ENCODE measurements around the gene KIRREL2. TPM values are rescaled to one million over a fixed set of nuclear protein-coding genes. Genes with fewer than 3 reads are reported as not detected.
"Not testable (repeated sequence)": the region's sequence is repeated elsewhere in the genome, so short reads cannot be mapped to it uniquely, and the experiment has no call there.

KIRREL2 gene
- total RNA-seq, 1 experiment from 2014 or later = not detected

DNA sequence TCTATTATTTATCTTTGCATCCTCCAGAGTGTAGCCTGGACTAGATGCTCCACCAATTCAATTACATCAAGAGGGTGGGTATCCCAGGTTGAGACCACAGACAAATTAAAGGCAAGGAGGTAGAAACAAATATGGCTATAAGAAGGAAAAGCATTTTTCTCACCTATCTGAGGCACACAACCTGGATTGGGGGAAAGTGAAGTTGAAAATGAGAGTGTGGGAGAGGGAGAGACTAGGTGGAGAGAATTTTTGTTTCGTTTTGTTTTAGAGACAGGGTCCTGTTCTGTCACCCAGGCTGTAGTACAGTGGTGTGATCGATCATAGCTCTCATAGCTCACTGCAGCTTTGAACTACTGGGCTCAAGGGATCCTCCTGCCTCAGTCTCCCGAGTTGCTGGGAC is 38.3 kb upstream of the KIRREL2 start:
- Histone ChIP-seq H3K27ac (ENCODE audit: low read length) (no peak overlapping the region), H2AFZ (ENCODE audit: low read length) (no peak overlapping the region), H3K9ac (ENCODE audit: low read length) (no peak overlapping the region), H3K9me2 (replicated peaks; ENCODE audit: insufficient read depth, low read length) (no peaks in the 10 kb centered on the region), H3K4me2 (ENCODE audit: low read depth, low read length, poor library complexity, severe bottlenecking) (no peak overlapping the region), H3K27me3 (ENCODE audit: low read length) (no peaks in the 10 kb centered on the region), H3K4me1 (ENCODE audit: low read length) (no peaks in the 10 kb centered on the region), H3K79me2 (ENCODE audit: low read length) (no peaks in the 10 kb centered on the region), H3K4me3 (ENCODE audit: low read length) (no peak overlapping the region), H3K9me3 (ENCODE audit: low read length) (no peaks in the 10 kb centered on the region), H4K20me1 (ENCODE audit: insufficient read depth, low read depth, low read length) (no peaks in the 10 kb centered on the region), H3K36me3 (ENCODE audit: insufficient read depth, low read length) (no peaks in the 10 kb centered on the region)
- DNase-seq = no peak

- Histone ChIP-seq H3K27me3 (ENCODE audit: low read length) (no peaks in the 10 kb centered on the region), H3K79me2 (ENCODE audit: low read length) (no peaks in the 10 kb centered on the region), H3K36me3 (ENCODE audit: insufficient read depth, low read length) (no peaks in the 10 kb centered on the region), H3K4me2 (ENCODE audit: low read depth, low read length, poor library complexity, severe bottlenecking) (no peak overlapping the region), H4K20me1 (ENCODE audit: insufficient read depth, low read depth, low read length) (no peaks in the 10 kb centered on the region), H3K9me2 (replicated peaks; ENCODE audit: insufficient read depth, low read length) (no peaks in the 10 kb centered on the region), H3K4me3 (ENCODE audit: low read length) (no peak overlapping the region), H3K9me3 (ENCODE audit: low read length) (no peaks in the 10 kb centered on the region), H3K4me1 (ENCODE audit: low read length) (no peaks in the 10 kb centered on the region), H3K27ac (ENCODE audit: low read length) (no peak overlapping the region), H3K9ac (ENCODE audit: low read length) (no peak overlapping the region), H2AFZ (ENCODE audit: low read length) (no peak overlapping the region)
- DNase-seq = no peak
Observed at GRCh38 chr19:35822579-35822978, 34.1 kb upstream of the KIRREL2 start.

DNA sequence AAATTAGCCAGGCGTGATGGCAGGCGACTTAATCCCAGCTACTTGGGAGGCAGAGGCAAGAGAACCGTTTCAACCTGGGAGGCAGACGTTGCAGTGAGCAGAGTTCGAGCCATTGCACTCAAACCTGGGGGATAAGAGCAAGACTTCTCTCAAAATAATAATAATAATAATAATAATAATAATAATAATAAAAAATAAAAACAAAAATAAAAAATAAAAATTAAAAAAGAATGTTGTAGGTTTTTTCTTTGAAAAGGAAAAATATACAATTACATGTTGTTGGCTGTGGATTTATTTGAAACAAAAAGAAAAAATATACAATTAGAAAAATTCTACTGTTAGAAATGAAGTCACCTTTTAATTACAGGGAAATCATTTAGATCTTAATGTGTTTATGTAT is 32.6 kb upstream of the KIRREL2 start:
- no peaks in the 10 kb centered on the region for H3K9me2 ChIP-seq (replicated peaks; ENCODE audit: insufficient read depth, low read length)
- H3K27ac ChIP-seq (ENCODE audit: low read length) = no peak overlapping the region
- no peak overlapping the region for H2AFZ ChIP-seq (ENCODE audit: low read length)
- 0 out of 2 replicates have a peak, but pooled peaks cover 5% of the 10 kb centered on the region for H4K20me1 ChIP-seq (ENCODE audit: insufficient read depth, low read depth, low read length)
- no peak overlapping the region for H3K4me2 ChIP-seq (ENCODE audit: low read depth, low read length, poor library complexity, severe bottlenecking)
- H3K79me2 ChIP-seq (ENCODE audit: low read length) = no peaks in the 10 kb centered on the region
- H3K4me3 ChIP-seq (ENCODE audit: low read length) = no peak overlapping the region
- H3K9me3 ChIP-seq (ENCODE audit: low read length) = no peaks in the 10 kb centered on the region
- no peaks in the 10 kb centered on the region for H3K4me1 ChIP-seq (ENCODE audit: low read length)
- DNase-seq = no peak
- no peaks in the 10 kb centered on the region for H3K27me3 ChIP-seq (ENCODE audit: low read length)
- H3K9ac ChIP-seq (ENCODE audit: low read length) = no peak overlapping the region
- no peaks in the 10 kb centered on the region for H3K36me3 ChIP-seq (ENCODE audit: insufficient read depth, low read length)

DNA sequence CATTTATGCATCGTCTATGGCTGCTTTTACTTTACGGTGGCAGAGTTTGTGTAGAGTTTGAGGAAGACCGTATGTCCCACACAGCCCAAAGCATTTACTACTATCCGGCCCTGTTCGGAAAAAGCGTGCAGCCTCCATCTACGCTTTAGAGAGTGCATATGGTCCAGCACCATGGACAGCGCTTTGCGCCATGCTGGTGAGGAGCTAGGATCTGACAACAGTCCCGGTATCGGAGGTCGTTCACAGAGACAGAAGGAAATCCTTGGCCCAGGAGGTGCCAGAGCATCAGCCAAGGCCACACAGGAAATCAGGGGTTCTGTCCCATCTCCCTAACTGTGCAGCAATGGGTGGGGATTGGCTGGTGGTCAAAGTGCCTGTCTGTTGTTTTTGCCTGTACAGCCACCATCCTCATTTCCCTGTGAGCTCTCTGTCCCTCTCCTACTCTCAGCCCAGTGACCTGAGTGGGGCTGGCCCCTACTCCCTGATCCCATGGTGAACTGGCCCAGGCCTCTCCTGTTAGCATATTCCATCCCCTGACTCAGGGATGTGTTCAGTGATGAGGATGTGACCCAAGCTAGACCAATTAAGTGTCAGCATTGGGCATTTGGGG is 27.9 kb upstream of the KIRREL2 start:
- Histone ChIP-seq H3K9ac (ENCODE audit: low read length) (no peak overlapping the region), H3K4me2 (ENCODE audit: low read depth, low read length, poor library complexity, severe bottlenecking) (no peak overlapping the region), H3K27me3 (ENCODE audit: low read length) (no peaks in the 10 kb centered on the region), H3K4me1 (ENCODE audit: low read length) (no peaks in the 10 kb centered on the region), H2AFZ (ENCODE audit: low read length) (no peak overlapping the region), H3K79me2 (ENCODE audit: low read length) (no peaks in the 10 kb centered on the region), H3K27ac (ENCODE audit: low read length) (no peak overlapping the region), H4K20me1 (ENCODE audit: insufficient read depth, low read depth, low read length) (0 out of 2 replicates have a peak, but pooled peaks cover 5% of the 10 kb centered on the region), H3K9me2 (replicated peaks; ENCODE audit: insufficient read depth, low read length) (no peaks in the 10 kb centered on the region), H3K9me3 (ENCODE audit: low read length) (no peaks in the 10 kb centered on the region), H3K4me3 (ENCODE audit: low read length) (no peak overlapping the region), H3K36me3 (ENCODE audit: insufficient read depth, low read length) (no peaks in the 10 kb centered on the region)
- peak; percentile 54 for DNase-seq

GRCh38 chr19:35830986-35831385 is 25.7 kb upstream of the KIRREL2 start:
- no peaks in the 10 kb centered on the region for H3K27me3 ChIP-seq (ENCODE audit: low read length)
- H3K27ac ChIP-seq (ENCODE audit: low read length) = no peak overlapping the region
- no peak overlapping the region for H3K9ac ChIP-seq (ENCODE audit: low read length)

DNA sequence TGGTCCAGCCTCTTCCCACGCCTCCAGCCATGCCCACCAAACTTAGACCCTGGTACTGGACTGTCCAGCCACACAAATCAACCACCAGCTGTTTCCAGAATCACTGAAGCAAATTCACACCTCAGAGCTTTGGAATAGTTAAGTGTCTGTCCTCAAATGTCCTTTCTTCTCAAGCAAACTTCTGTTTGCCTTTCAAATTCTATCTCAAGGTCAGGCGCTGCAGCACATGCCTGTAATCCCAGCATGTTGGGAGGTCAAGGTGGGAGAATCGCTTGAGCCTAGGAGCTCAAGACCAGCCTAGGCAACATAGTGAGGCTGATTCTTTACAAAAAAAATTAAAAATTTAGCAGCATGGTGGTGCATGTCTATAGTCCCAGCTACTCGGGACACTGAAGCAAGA is 24.7 kb upstream of the KIRREL2 start:
- no peak overlapping the region for H3K9ac ChIP-seq (ENCODE audit: low read length)
- no peak for DNase-seq

More at GRCh38 chr19:35830986-35831385, 25.7 kb upstream of the KIRREL2 start:
- Histone ChIP-seq H3K9me3 (ENCODE audit: low read length) (no peaks in the 10 kb centered on the region), H3K4me2 (ENCODE audit: low read depth, low read length, poor library complexity, severe bottlenecking) (no peak overlapping the region), H3K79me2 (ENCODE audit: low read length) (no peaks in the 10 kb centered on the region), H3K4me3 (ENCODE audit: low read length) (no peak overlapping the region), H3K36me3 (ENCODE audit: insufficient read depth, low read length) (no peaks in the 10 kb centered on the region), H3K4me1 (ENCODE audit: low read length) (no peaks in the 10 kb centered on the region), H3K9me2 (replicated peaks; ENCODE audit: insufficient read depth, low read length) (no peaks in the 10 kb centered on the region), H4K20me1 (ENCODE audit: insufficient read depth, low read depth, low read length) (0 out of 2 replicates have a peak, but pooled peaks cover 5% of the 10 kb centered on the region), H2AFZ (ENCODE audit: low read length) (no peak overlapping the region)
- no peak for DNase-seq

GRCh38 chr19:35833972-35834371 is 22.7 kb upstream of the KIRREL2 start:
- Histone ChIP-seq H3K4me1 (ENCODE audit: low read length) (no peaks in the 10 kb centered on the region), H3K27me3 (ENCODE audit: low read length) (no peaks in the 10 kb centered on the region), H3K4me3 (ENCODE audit: low read length) (no peak overlapping the region), H3K9me2 (replicated peaks; ENCODE audit: insufficient read depth, low read length) (no peaks in the 10 kb centered on the region), H3K79me2 (ENCODE audit: low read length) (no peaks in the 10 kb centered on the region), H2AFZ (ENCODE audit: low read length) (no peak overlapping the region), H3K9me3 (ENCODE audit: low read length) (no peaks in the 10 kb centered on the region), H3K4me2 (ENCODE audit: low read depth, low read length, poor library complexity, severe bottlenecking) (no peak overlapping the region), H3K27ac (ENCODE audit: low read length) (no peak overlapping the region), H4K20me1 (ENCODE audit: insufficient read depth, low read depth, low read length) (0 out of 2 replicates have a peak, but pooled peaks cover under 1% of the 10 kb centered on the region), H3K36me3 (ENCODE audit: insufficient read depth, low read length) (no peaks in the 10 kb centered on the region), H3K9ac (ENCODE audit: low read length) (no peak overlapping the region)
- DNase-seq = no peak

More for the DNA sequence above, 24.7 kb upstream of the KIRREL2 start:
- Histone ChIP-seq H3K36me3 (ENCODE audit: insufficient read depth, low read length) (no peaks in the 10 kb centered on the region), H2AFZ (ENCODE audit: low read length) (no peak overlapping the region), H3K9me3 (ENCODE audit: low read length) (no peaks in the 10 kb centered on the region), H3K9me2 (replicated peaks; ENCODE audit: insufficient read depth, low read length) (no peaks in the 10 kb centered on the region), H3K4me2 (ENCODE audit: low read depth, low read length, poor library complexity, severe bottlenecking) (no peak overlapping the region), H4K20me1 (ENCODE audit: insufficient read depth, low read depth, low read length) (0 out of 2 replicates have a peak, but pooled peaks cover 5% of the 10 kb centered on the region), H3K4me1 (ENCODE audit: low read length) (no peaks in the 10 kb centered on the region), H3K27me3 (ENCODE audit: low read length) (no peaks in the 10 kb centered on the region), H3K79me2 (ENCODE audit: low read length) (no peaks in the 10 kb centered on the region), H3K4me3 (ENCODE audit: low read length) (no peak overlapping the region), H3K27ac (ENCODE audit: low read length) (no peak overlapping the region)

DNA sequence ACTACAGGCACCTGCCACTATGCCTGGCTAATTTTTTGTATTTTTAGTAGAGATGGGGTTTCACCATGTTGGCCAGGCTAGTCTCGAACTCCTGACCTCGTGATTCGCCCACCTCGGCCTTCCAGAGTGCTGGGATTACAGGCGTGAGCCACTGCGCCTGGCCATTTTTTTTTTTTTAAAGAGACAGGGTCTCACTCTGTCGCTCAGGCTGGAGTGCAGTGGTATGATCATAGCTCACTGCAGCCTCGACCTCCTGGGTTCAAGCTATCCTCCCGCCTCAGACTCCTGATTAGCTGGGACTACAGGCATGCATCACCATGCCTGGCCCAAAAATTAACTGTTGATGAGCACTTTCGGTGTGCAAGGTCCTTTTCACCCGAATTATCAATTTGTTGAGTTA is 20.6 kb upstream of the KIRREL2 start:
- H3K4me2 ChIP-seq (ENCODE audit: low read depth, low read length, poor library complexity, severe bottlenecking); H2AFZ ChIP-seq (ENCODE audit: low read length); H4K20me1 ChIP-seq (ENCODE audit: insufficient read depth, low read depth, low read length); H3K4me3 ChIP-seq (ENCODE audit: low read length); H3K9me2 ChIP-seq (replicated peaks; ENCODE audit: insufficient read depth, low read length); DNase-seq; H3K9me3 ChIP-seq (ENCODE audit: low read length); H3K4me1 ChIP-seq (ENCODE audit: low read length); H3K79me2 ChIP-seq (ENCODE audit: low read length); H3K27me3 ChIP-seq (ENCODE audit: low read length); H3K27ac ChIP-seq (ENCODE audit: low read length); H3K36me3 ChIP-seq (ENCODE audit: insufficient read depth, low read length); H3K9ac ChIP-seq (ENCODE audit: low read length): not testable (repeated sequence)

All from Karpas-422 (cell line).